CD14-positive monocyte (primary cell): ENCODE data around the gene SPTBN2. TPM values are rescaled to one million over a fixed set of nuclear protein-coding genes. Genes with fewer than 3 reads are reported as not detected.

ENCODE experiments used
- DNase-seq, 3 donors: peaks; one replicate each; pipeline ENCODE4 v3.0.0-alpha.2; 2011 to 2022
- H2AFZ ChIP-seq: 2 replicates; pipeline ENCODE4 v1.6.0; 2012; ENCODE audit warnings: mild to moderate bottlenecking, low read depth, low read length, inconsistent platforms; ENCODE audit not compliant: insufficient read depth, poor library complexity, severe bottlenecking
- H3K27ac ChIP-seq, 2 donors: 1 replicate in 1 of 2; 2 replicates in 1 of 2; pipeline ENCODE4 v1.5.1; 2012 to 2013; ENCODE audit warnings: low read length in 2 of 2, control low read depth in 1 of 2, inconsistent platforms in 1 of 2, low read depth in 1 of 2, mild to moderate bottlenecking in 1 of 2
- H3K27me3 ChIP-seq, 2 donors: one replicate each; pipeline versions ENCODE4 v1.6.0 to v1.6.1; 2011 to 2013; ENCODE audit warnings: low read length in 2 of 2; ENCODE audit not compliant: control insufficient read depth in 2 of 2, insufficient read depth in 2 of 2
- H3K36me3 ChIP-seq, 2 donors: replicated peaks in 1 of 2; 1 replicate in 1 of 2; 2 replicates in 1 of 2; pipeline versions ENCODE4 v1.5.1 to v1.6.1; 2012 to 2013; ENCODE audit warnings: low read length in 2 of 2, control low read depth in 1 of 2, inconsistent platforms in 1 of 2, mild to moderate bottlenecking in 1 of 2; ENCODE audit not compliant: insufficient read depth in 2 of 2, control insufficient read depth in 1 of 2
- H3K4me1 ChIP-seq, 2 donors: 1 replicate in 1 of 2; 2 replicates in 1 of 2; pipeline versions ENCODE4 v1.5.1 to v1.6.1; 2012 to 2013; ENCODE audit warnings: low read length in 2 of 2, control low read depth in 1 of 2, inconsistent platforms in 1 of 2, mild to moderate bottlenecking in 1 of 2, moderate library complexity in 1 of 2; ENCODE audit not compliant: insufficient read depth in 2 of 2, control insufficient read depth in 1 of 2
- H3K4me2 ChIP-seq: replicated peaks from 2 replicates; pipeline ENCODE3; 2012; ENCODE audit warnings: low read length, moderate library complexity, mild to moderate bottlenecking; ENCODE audit not compliant: poor library complexity, severe bottlenecking; ENCODE audit errors: extremely low read depth
- H3K4me3 ChIP-seq, 3 experiments: fragments of 200-600 bp in 1 of 3; sonication (generic) in 1 of 3; replicated peaks in 1 of 3; 1 replicate in 2 of 3; 2 replicates in 1 of 3; pipeline ENCODE4 v1.5.1; 2011 to 2013; ENCODE audit warnings: low read length in 3 of 3, mild to moderate bottlenecking in 3 of 3, control low read depth in 2 of 3, low read depth in 2 of 3, inconsistent platforms in 1 of 3, moderate library complexity in 1 of 3
- H3K79me2 ChIP-seq: 2 replicates; pipeline ENCODE4 v1.6.0; 2012; ENCODE audit warnings: mild to moderate bottlenecking, control low read depth, inconsistent platforms, low read length, moderate library complexity; ENCODE audit not compliant: insufficient read depth
- H3K9ac ChIP-seq: 2 replicates; pipeline ENCODE4 v1.6.0; 2017; ENCODE audit warnings: low read length, mild to moderate bottlenecking; ENCODE audit not compliant: insufficient read depth, poor library complexity, severe bottlenecking
- H3K9me3 ChIP-seq, 2 donors: replicated peaks in 1 of 2; 1 replicate in 1 of 2; 2 replicates in 1 of 2; pipeline versions ENCODE4 v1.5.1 to v1.6.1; 2012 to 2013; ENCODE audit warnings: low read length in 2 of 2, control low read depth in 1 of 2; ENCODE audit not compliant: control insufficient read depth in 1 of 2, insufficient read depth in 1 of 2
- H4K20me1 ChIP-seq: 2 replicates; pipeline ENCODE4 v1.6.0; 2012; ENCODE audit warnings: mild to moderate bottlenecking, low read length, control low read depth, moderate library complexity; ENCODE audit not compliant: insufficient read depth
- H3K27ac Mint-ChIP-seq, 7 donors: one replicate each; pipeline ENCODE4 v1.8.0; 2020; ENCODE audit warnings: mild to moderate bottlenecking in 7 of 7, mixed read lengths in 7 of 7, moderate library complexity in 6 of 7, inconsistent platforms in 2 of 7
- H3K27me3 Mint-ChIP-seq, 3 donors: one replicate each; pipeline ENCODE4 v1.8.0; 2021 to 2022; ENCODE audit warnings: low read depth in 3 of 3, mild to moderate bottlenecking in 3 of 3, mixed read lengths in 3 of 3, moderate library complexity in 3 of 3, inconsistent platforms in 1 of 3
- H3K36me3 Mint-ChIP-seq, 2 donors: one replicate each; pipeline ENCODE4 v1.8.0; 2020; ENCODE audit warnings: mixed read lengths in 2 of 2, inconsistent platforms in 1 of 2, mild to moderate bottlenecking in 1 of 2
- H3K4me1 Mint-ChIP-seq: one replicate; pipeline ENCODE4 v1.8.0; 2020; ENCODE audit warnings: mild to moderate bottlenecking, mixed read lengths
- H3K4me3 Mint-ChIP-seq, 2 donors: one replicate each; pipeline ENCODE4 v1.8.0; 2020; ENCODE audit warnings: mild to moderate bottlenecking in 2 of 2, mixed read lengths in 2 of 2, moderate library complexity in 1 of 2
- H3K9me3 Mint-ChIP-seq, 7 donors: one replicate each; pipeline ENCODE4 v1.8.0; 2020 to 2022; ENCODE audit warnings: mixed read lengths in 7 of 7, mild to moderate bottlenecking in 6 of 7, moderate library complexity in 6 of 7, inconsistent platforms in 2 of 7
- WGBS: methylation state at CpG from one replicate; pipeline ENCODE4 v1.1.5; 2013; ENCODE audit warnings: missing lambda C conversion rate; ENCODE audit not compliant: insufficient coverage; 5-methylcytosine and 5-hydroxymethylcytosine counted together
- intact Hi-C, 2 donors: fragments of 100-400 bp; cut with micrococcal nuclease; formaldehyde crosslinking; loops; one replicate each; pipeline versions ENCODE4 v1.15.0 to v1.15.1; 2023
- polyA plus RNA-seq, 3 donors: library from polyadenylated mRNA; depleted of rRNA in 1 of 3; unstranded in 2 of 3; stranded (reverse) in 1 of 3; fragments of 300-500 nt in 2 of 3; fragments of >200 nt in 1 of 3; fragmentation: Illumina TruSeq in 2 of 3; gene quantifications; 1 replicate in 2 of 3; 2 replicates in 1 of 3; pipeline ENCODE4 v1.2.3, GENCODE V29; 2012 to 2021
- TF ChIP-seq, protein P1 (sequence below): fragments of 200-600 bp; IDR thresholded peaks from one replicate; pipeline ENCODE4 v1.8.0; 2022; ENCODE audit warnings: antibody characterized with exemption, mild to moderate bottlenecking

SPTBN2 gene
- polyA plus RNA-seq, 3 donors = not detected

DNA sequence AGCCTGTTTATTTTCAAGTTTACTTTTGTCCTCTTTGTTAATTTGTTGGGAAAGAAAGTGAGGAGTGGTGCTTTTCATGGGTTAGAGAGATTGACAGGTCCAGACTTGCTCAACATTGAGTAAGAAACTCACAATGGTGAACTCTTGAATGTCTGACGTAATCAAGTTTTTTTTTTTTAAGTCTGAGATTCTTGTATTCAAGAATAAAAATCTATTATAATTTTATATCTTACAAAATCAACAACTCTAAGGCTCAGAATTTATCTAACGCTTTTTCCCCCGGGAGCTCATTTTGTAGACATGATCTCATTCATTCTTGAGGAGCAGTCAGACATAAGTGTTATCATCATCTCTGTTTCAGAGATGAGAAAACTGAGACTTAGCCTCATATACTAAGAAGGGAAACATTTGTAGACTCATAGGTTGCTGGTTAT lies 39.1 kb upstream of the SPTBN2 start:
- Histone ChIP-seq H3K4me3 (no peak overlapping the region), H3K4me2 (no peak overlapping the region), H2AFZ (no peak overlapping the region), H3K27ac (no peak overlapping the region), H3K36me3 (no peaks in the 10 kb centered on the region), H4K20me1 (no peaks in the 10 kb centered on the region), H3K9me3 (no peaks in the 10 kb centered on the region), H3K79me2 (no peaks in the 10 kb centered on the region), H3K9ac (no peak overlapping the region), H3K27me3 (no peaks in the 10 kb centered on the region), H3K4me1 (no peaks in the 10 kb centered on the region)
- Mint-ChIP-seq H3K27ac (peak overlapping the region in 1 of 7 donors; percentile 19), H3K36me3 (no peaks in the 10 kb centered on the region), H3K27me3 (peaks cover 0 to 3% (median 0%) of the 10 kb centered on the region in 3 donors), H3K4me3 (no peak overlapping the region), H3K9me3 (peaks cover 0 to 2% (median 0%) of the 10 kb centered on the region in 7 donors), H3K4me1 (peaks cover 2% of the 10 kb centered on the region)
- WGBS = no CpG with 5 or more reads among the region's 3 CpGs
- no peak for DNase-seq
- intact Hi-C loops = no loop called here
- TF ChIP-seq, protein P1, sequence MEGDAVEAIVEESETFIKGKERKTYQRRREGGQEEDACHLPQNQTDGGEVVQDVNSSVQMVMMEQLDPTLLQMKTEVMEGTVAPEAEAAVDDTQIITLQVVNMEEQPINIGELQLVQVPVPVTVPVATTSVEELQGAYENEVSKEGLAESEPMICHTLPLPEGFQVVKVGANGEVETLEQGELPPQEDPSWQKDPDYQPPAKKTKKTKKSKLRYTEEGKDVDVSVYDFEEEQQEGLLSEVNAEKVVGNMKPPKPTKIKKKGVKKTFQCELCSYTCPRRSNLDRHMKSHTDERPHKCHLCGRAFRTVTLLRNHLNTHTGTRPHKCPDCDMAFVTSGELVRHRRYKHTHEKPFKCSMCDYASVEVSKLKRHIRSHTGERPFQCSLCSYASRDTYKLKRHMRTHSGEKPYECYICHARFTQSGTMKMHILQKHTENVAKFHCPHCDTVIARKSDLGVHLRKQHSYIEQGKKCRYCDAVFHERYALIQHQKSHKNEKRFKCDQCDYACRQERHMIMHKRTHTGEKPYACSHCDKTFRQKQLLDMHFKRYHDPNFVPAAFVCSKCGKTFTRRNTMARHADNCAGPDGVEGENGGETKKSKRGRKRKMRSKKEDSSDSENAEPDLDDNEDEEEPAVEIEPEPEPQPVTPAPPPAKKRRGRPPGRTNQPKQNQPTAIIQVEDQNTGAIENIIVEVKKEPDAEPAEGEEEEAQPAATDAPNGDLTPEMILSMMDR = no peak

DNA sequence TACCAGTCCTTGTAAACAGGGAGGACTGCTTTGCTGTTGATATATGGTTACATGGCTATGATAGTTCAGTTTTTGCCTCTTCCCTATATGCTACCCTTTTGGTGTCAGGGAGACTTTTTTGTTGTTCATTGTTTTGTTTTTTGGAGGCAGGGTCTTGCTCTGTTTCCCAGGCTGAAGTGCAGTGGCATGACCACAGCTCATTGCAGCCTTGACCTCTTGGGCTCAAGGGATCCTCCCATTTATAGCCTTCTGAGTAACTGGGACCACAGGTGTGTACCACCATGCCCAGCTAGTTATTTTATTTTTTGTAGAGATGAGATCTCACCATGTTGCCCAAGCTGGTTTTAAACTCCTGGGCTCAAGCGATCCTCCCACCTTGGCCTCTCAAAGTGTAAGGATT lies 38.6 kb upstream of the SPTBN2 start:
- Mint-ChIP-seq H3K36me3 (no peaks in the 10 kb centered on the region), H3K9me3 (peaks cover 0 to 2% (median 0%) of the 10 kb centered on the region in 7 donors), H3K4me3 (no peak overlapping the region), H3K27ac (peak overlapping the region in 1 of 7 donors; percentile 19), H3K27me3 (peaks cover 0 to 3% (median 0%) of the 10 kb centered on the region in 3 donors), H3K4me1 (peaks cover 2% of the 10 kb centered on the region)
- Histone ChIP-seq H4K20me1 (no peaks in the 10 kb centered on the region), H3K4me3 (no peak overlapping the region), H3K4me2 (no peak overlapping the region), H2AFZ (no peak overlapping the region), H3K27me3 (no peaks in the 10 kb centered on the region), H3K36me3 (no peaks in the 10 kb centered on the region), H3K9ac (no peak overlapping the region), H3K79me2 (no peaks in the 10 kb centered on the region), H3K9me3 (no peaks in the 10 kb centered on the region), H3K27ac (no peak overlapping the region), H3K4me1 (no peaks in the 10 kb centered on the region)
- 100% methylated on average over 1 of the region's 1 CpG for WGBS
- intact Hi-C loops = no loop called here
- DNase-seq = no peak
- TF ChIP-seq, protein P1 = no peak
